Common myeloid progenitor, CD34-positive (primary cell): ENCODE data around the gene NFRKB.

Experiments used
- CTCF ChIA-PET: fragments of 350-600 bp; sonication (Branson Sonifier 250); formaldehyde crosslinking; loops from one replicate; lab custom pipeline; 2021; ENCODE audit warnings: antibody characterized with exemption; lab: Charles Lee
- POLR2A ChIA-PET: fragments of 350-600 bp; sonication (Branson Sonifier 250); formaldehyde crosslinking; loops from one replicate; lab custom pipeline; 2021; ENCODE audit warnings: antibody characterized with exemption; lab: Charles Lee
- DNase-seq, 3 donors: peaks; one replicate each; pipeline versions ENCODE4 v3.0.0 to v3.0.0-alpha.2; 2013
- H3K27ac ChIP-seq, 2 experiments: 1 replicate in 1 of 2; 2 replicates in 1 of 2; pipeline ENCODE4 v1.7.0; 2013; ENCODE audit warnings: inconsistent platforms in 2 of 2, low read length in 2 of 2, mild to moderate bottlenecking in 2 of 2, low read depth in 1 of 2, moderate library complexity in 1 of 2; ENCODE audit not compliant: severe bottlenecking in 2 of 2, insufficient read depth in 1 of 2, poor library complexity in 1 of 2
- H3K27me3 ChIP-seq, 5 experiments: replicated peaks in 2 of 5; 1 replicate in 3 of 5; 2 replicates in 2 of 5; pipeline versions ENCODE4 v1.6.1 to v1.7.0; 2013; ENCODE audit warnings: low read length in 4 of 5, mild to moderate bottlenecking in 2 of 5, moderate library complexity in 2 of 5, inconsistent platforms in 1 of 5; ENCODE audit not compliant: insufficient read depth in 5 of 5, control insufficient read depth in 4 of 5
- H3K36me3 ChIP-seq, 4 experiments: 1 replicate in 2 of 4; 2 replicates in 2 of 4; pipeline versions ENCODE4 v1.6.1 to v1.7.0; 2013; ENCODE audit warnings: low read length in 3 of 4, control low read depth in 1 of 4, mild to moderate bottlenecking in 1 of 4; ENCODE audit not compliant: control insufficient read depth in 4 of 4, insufficient read depth in 4 of 4
- H3K4me1 ChIP-seq, 4 experiments: 1 replicate in 3 of 4; 2 replicates in 1 of 4; pipeline versions ENCODE4 v1.6.1 to v1.7.1; 2013; ENCODE audit warnings: low read length in 3 of 4, mild to moderate bottlenecking in 3 of 4, control low read depth in 1 of 4, inconsistent platforms in 1 of 4, moderate library complexity in 1 of 4; ENCODE audit not compliant: control insufficient read depth in 4 of 4, insufficient read depth in 4 of 4; ENCODE audit errors: control extremely low read depth in 1 of 4
- H3K4me3 ChIP-seq, 7 experiments: 1 replicate in 4 of 7; 2 replicates in 3 of 7; pipeline versions ENCODE4 v1.5.1 to v1.7.0; 2013; ENCODE audit warnings: mild to moderate bottlenecking in 7 of 7, low read length in 6 of 7, moderate library complexity in 6 of 7, inconsistent platforms in 2 of 7, low read depth in 2 of 7, control low read depth in 1 of 7; ENCODE audit not compliant: insufficient read depth in 4 of 7, control insufficient read depth in 1 of 7; ENCODE audit errors: extremely low read depth in 1 of 7
- H3K9me3 ChIP-seq, 5 experiments: 1 replicate in 4 of 5; 2 replicates in 1 of 5; pipeline versions ENCODE4 v1.6.1 to v1.7.1; 2013; ENCODE audit warnings: low read length in 4 of 5, mild to moderate bottlenecking in 2 of 5, inconsistent platforms in 1 of 5, low read depth in 1 of 5, moderate library complexity in 1 of 5; ENCODE audit not compliant: control insufficient read depth in 4 of 5, insufficient read depth in 2 of 5; ENCODE audit errors: control extremely low read depth in 1 of 5
- WGBS: methylation state at CpG from one replicate; pipeline ENCODE4 v1.1.5; 2013; ENCODE audit not compliant: insufficient coverage; 5-methylcytosine and 5-hydroxymethylcytosine counted together

The NFRKB gene

DNA sequence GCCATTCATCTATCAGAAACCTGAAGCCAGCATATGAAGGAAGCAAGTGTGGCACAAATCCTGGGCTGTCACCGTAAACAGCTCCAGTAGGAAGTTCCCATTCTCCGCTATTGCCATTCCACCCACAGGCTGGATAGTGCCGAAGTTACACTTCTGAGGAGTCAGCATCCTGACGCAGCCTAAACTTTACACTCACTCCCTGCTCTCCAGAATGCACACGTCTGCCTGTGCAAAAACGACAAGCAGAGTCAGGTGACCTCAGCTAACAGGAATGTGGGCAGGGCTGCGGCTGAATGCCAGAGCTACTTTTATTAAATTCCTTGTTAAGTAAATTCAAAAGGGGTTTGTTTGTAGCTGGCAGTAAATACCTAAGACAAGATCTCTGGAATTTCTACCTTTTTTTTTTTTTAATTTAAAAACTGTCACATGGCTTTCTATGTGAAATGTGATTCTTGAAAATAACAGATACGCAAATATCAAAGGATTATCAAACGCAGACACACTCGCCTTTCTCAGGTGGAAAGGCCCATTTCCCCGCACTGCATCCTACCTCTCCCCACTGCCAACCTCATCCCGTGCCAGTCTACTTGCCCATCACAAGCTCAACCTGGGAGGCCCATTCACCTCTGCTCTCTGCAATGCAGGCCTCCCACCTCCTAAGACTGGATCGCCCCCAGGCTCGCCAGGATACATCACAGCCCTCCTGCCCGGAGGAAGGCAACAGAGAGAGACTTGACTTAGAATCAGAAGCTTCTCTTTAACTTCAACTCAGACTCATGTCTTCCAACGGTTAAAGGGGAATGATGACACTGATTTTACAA, 33.5 kb downstream of the NFRKB start:
- no peaks in the 10 kb centered on the region for H3K9me3 ChIP-seq
- H3K36me3 ChIP-seq = peaks cover 11 to 64% (median 51%) of the 10 kb centered on the region in 4 experiments
- ChIA-PET CTCF (interaction anchor here (0.6 kb wide), 1 partner anchor 1625 kb away, joined by 3 read pairs; no protein-coding TSS in a partner anchor), POLR2A (no interaction called here)
- WGBS = 97% methylated on average over 10 of the region's 16 CpGs
- no peak for DNase-seq
- no peak overlapping the region for H3K27ac ChIP-seq
- no peaks in the 10 kb centered on the region for H3K4me1 ChIP-seq
- H3K4me3 ChIP-seq = no peak overlapping the region
- H3K27me3 ChIP-seq = no peaks in the 10 kb centered on the region

DNA sequence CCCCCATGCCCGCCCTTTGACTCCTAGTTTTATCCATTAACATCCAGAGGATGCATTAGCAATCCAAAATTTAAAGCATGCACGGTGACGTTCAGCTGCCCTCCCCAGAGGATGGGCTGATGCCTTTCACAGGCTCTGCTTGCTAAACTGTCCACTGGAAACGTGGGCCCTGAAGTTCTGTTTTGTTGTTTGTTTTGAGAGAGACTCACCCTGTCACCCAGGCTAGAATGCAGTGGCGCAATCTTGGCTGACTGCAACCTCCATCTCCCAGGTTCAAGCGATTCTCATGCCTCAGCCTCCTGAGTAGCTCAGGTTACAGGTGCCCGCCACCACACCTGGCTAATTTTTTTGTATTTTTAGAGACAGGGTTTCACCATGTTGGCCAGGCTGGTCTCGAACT, 39.3 kb downstream of the NFRKB start:
- CTCF ChIA-PET = no interaction called here
- DNase-seq = no peak
- Histone ChIP-seq H3K4me3 (no peak overlapping the region), H3K4me1 (peaks cover 0 to 8% (median 4%) of the 10 kb centered on the region in 4 experiments), H3K27ac (no peak overlapping the region), H3K36me3 (peaks cover 2 to 13% (median 8%) of the 10 kb centered on the region in 4 experiments), H3K27me3 (no peaks in the 10 kb centered on the region), H3K9me3 (no peaks in the 10 kb centered on the region)
- 90% methylated on average over 7 of the region's 8 CpGs for WGBS
- POLR2A ChIA-PET = no interaction called here

DNA sequence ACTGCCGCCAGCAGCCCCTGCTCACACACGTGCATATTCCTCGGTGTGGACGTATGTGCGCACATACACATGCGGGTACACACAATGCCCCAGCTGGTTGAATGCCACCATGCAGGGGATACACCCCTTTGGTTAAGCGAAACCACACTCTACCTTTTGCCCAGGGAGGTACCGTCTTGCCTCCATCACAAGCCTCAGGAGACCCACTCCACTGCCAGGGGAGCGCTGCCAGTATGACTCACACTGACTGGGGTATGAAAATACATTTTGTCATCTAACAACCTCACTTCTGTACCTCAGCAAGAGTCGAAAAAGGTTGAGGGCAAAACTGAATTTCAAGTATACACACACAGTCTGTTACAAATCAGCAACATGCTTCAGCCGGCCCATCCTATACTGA, 40.3 kb downstream of the NFRKB start:
- 94% methylated on average over 10 of the region's 11 CpGs for WGBS
- H3K27me3 ChIP-seq = no peaks in the 10 kb centered on the region
- H3K4me3 ChIP-seq = no peak overlapping the region
- ChIA-PET CTCF (no interaction called here), POLR2A (no interaction called here)
- H3K36me3 ChIP-seq = peaks cover 2 to 6% (median 4%) of the 10 kb centered on the region in 4 experiments
- DNase-seq = no peak
- no peaks in the 10 kb centered on the region for H3K9me3 ChIP-seq
- H3K4me1 ChIP-seq = peaks cover 0 to 8% (median 4%) of the 10 kb centered on the region in 4 experiments
- H3K27ac ChIP-seq = no peak overlapping the region

DNA sequence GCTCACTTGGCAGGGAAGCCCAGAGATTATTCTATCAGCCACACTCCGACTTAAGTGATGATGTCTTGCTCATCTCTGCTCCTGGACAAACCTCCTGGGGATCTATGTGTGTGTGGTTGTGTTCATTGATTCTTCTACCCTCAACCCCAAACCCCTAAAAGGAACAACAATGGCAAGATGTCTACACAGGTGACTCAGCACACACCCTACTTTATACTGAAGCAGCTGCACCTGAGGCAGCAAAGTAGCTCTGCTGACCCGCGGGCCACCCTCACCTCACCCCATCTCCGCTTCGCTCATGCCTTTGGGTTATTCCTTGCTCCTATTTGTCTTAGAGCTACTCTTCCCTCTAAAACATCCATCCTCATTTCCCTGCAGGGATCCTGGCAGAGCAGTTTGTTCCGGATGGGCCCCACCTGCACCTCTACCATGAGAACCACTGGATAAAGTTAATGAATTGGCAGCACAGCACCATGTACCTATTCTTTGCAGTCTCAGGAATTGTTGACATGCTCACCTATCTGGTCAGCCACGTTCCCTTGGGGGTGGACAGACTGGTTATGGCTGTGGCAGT, 41.1 kb downstream of the NFRKB start:
- Histone ChIP-seq H3K27me3 (no peaks in the 10 kb centered on the region), H3K4me1 (peaks cover 0 to 8% (median 4%) of the 10 kb centered on the region in 4 experiments), H3K36me3 (peaks cover 0 to 3% (median 2%) of the 10 kb centered on the region in 4 experiments), H3K4me3 (no peak overlapping the region), H3K9me3 (no peaks in the 10 kb centered on the region), H3K27ac (no peak overlapping the region)
- DNase-seq = no peak
- 92% methylated on average over 6 of the region's 7 CpGs for whole genome bisulfite sequencing
- POLR2A ChIA-PET = no interaction called here
- CTCF ChIA-PET = interaction anchor here (1.3 kb wide), 1 partner anchor 28 kb away, joined by 4 read pairs; no protein-coding TSS in a partner anchor

DNA sequence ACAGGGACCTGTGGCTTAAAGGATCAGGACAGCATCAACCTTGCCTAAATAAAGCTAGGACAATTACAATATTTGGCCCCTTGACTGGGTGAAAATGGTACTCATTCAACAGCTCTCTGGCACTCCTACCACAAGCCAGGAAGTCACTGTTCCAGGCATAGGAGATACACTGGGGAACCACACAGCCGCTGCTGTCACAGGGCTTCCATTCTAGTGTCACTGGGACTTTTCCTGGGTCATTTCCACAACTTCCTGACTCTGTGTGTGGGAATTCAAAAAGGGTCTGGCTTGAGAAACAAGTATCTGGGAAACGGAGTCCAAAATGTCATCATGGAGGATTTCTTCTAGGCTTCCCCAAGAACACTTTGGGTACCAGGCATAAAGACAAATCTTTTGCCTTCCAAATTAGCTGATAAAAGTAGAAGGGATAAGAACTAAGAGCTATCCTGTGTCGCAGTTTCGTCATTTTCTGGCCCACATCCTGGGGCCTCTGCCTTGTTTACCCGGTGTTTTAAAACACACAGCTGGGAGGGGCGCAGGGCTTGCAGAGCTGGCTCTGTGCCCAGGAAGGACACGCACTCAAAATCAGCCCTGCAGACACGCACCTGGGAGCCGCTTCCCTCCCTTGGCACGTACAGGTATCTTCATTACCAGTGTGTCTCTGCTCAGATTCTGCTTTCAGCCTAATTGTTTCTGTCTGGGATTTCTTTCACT, 41.7 kb downstream of the NFRKB start:
- WGBS = 61% methylated on average over 9 of the region's 10 CpGs
- Histone ChIP-seq H3K27me3 (no peaks in the 10 kb centered on the region), H3K4me1 (peaks cover 0 to 8% (median 4%) of the 10 kb centered on the region in 4 experiments), H3K4me3 (no peak overlapping the region), H3K9me3 (no peaks in the 10 kb centered on the region), H3K36me3 (peaks cover 0 to 3% (median 2%) of the 10 kb centered on the region in 4 experiments), H3K27ac (no peak overlapping the region)
- ChIA-PET CTCF (interaction anchor here (1.3 kb wide), 1 partner anchor 29 kb away, joined by 4 read pairs; no protein-coding TSS in a partner anchor), POLR2A (no interaction called here)
- DNase-seq = peak in 2 of 3 donors; percentile 16 to 17

DNA sequence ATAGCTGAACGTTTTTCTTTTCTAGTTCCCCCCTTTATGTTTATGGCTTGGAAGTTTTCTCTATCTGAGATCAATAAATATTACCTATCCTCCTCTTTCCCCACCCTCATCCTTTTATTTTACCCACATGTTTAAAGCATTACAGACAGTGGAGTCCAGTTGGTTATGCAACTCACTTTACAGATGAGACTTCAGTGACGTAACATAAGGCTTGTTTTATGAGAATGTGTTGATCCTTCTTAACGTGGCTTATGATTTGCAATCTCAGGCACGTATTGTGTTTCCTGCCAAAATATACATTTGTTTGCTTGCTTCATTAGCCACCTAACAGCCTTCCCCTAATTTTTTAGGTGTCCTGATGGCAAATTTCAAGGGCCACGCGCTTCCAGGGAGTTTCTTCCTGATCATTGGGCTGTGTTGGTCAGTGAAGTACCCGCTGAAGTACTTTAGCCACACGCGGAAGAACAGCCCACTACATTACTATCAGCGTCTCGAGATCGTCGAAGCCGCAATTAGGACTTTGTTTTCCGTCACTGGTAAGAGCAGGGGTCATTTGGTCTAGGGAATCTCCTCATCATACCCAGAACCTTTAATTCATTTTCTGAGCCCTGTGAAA, 43.1 kb downstream of the NFRKB start:
- H3K27me3 ChIP-seq = no peaks in the 10 kb centered on the region
- H3K27ac ChIP-seq = no peak overlapping the region
- H3K4me3 ChIP-seq = no peak overlapping the region
- CTCF ChIA-PET = no interaction called here
- peaks cover 0 to under 1% (median 0%) of the 10 kb centered on the region in 4 experiments for H3K36me3 ChIP-seq
- WGBS = 90% methylated on average over 8 of the region's 15 CpGs
- no peak for DNase-seq
- H3K9me3 ChIP-seq = no peaks in the 10 kb centered on the region
- H3K4me1 ChIP-seq = peaks cover 0 to 8% (median 4%) of the 10 kb centered on the region in 4 experiments
- POLR2A ChIA-PET = no interaction called here
